Hepatocyte (in vitro differentiated cells): ENCODE measurements around the gene ATAT1. TPM values are rescaled to one million over a fixed set of nuclear protein-coding genes. Genes with fewer than 3 reads are reported as not detected.
"Not testable (repeated sequence)": the region's sequence is repeated elsewhere in the genome, so short reads cannot be mapped to it uniquely, and the experiment has no call there.

Experiments
- DNase-seq: peaks from one replicate; pipeline ENCODE4 v3.0.0-alpha.2; 2016; ENCODE audit warnings: low spot score
- H2AFZ ChIP-seq: fragments of 200-600 bp; sonication (generic); 2 replicates; pipeline ENCODE4 v1.6.0; 2016; ENCODE audit warnings: antibody characterized with exemption, mild to moderate bottlenecking
- H3K27ac ChIP-seq: fragments of 200-600 bp; sonication (generic); 2 replicates; pipeline ENCODE4 v1.5.1; 2016; ENCODE audit warnings: mild to moderate bottlenecking
- H3K27me3 ChIP-seq: fragments of 200-600 bp; sonication (generic); 2 replicates; pipeline ENCODE4 v1.6.1; 2016
- H3K36me3 ChIP-seq: fragments of 200-600 bp; sonication (generic); replicated peaks from 2 replicates; pipeline ENCODE4 v1.5.1; 2016; ENCODE audit warnings: low read depth; ENCODE audit not compliant: insufficient read depth
- H3K4me1 ChIP-seq: fragments of 200-600 bp; sonication (generic); 2 replicates; pipeline ENCODE4 v1.5.1; 2016; ENCODE audit warnings: mild to moderate bottlenecking, moderate library complexity; ENCODE audit not compliant: insufficient read depth
- H3K4me2 ChIP-seq: fragments of 200-600 bp; sonication (generic); 2 replicates; pipeline ENCODE4 v1.6.0; 2016
- H3K4me3 ChIP-seq: fragments of 200-600 bp; sonication (generic); 2 replicates; pipeline ENCODE4 v1.5.1; 2016; ENCODE audit warnings: mild to moderate bottlenecking
- H3K79me2 ChIP-seq: fragments of 200-600 bp; sonication (generic); 2 replicates; pipeline ENCODE4 v1.6.0; 2017; ENCODE audit warnings: mild to moderate bottlenecking
- H3K9me2 ChIP-seq: fragments of 200-600 bp; sonication (generic); replicated peaks from 2 replicates; pipeline ENCODE4 v1.6.0; 2017; ENCODE audit warnings: mild to moderate bottlenecking; ENCODE audit not compliant: insufficient read depth
- H3K9me3 ChIP-seq: fragments of 200-600 bp; sonication (generic); 2 replicates; pipeline ENCODE4 v1.5.1; 2016; ENCODE audit warnings: low read depth, mild to moderate bottlenecking
- H4K20me1 ChIP-seq: fragments of 200-600 bp; sonication (generic); 2 replicates; pipeline ENCODE4 v1.6.0; 2016; ENCODE audit warnings: mild to moderate bottlenecking; ENCODE audit not compliant: insufficient read depth, poor library complexity, severe bottlenecking
- CTCF ChIP-seq: fragments of 200-600 bp; sonication (generic); IDR thresholded peaks from 2 replicates; pipeline ENCODE4 v1.5.1; 2016; ENCODE audit warnings: antibody characterized with exemption, mild to moderate bottlenecking; ENCODE audit not compliant: poor library complexity
- EZH2 ChIP-seq: fragments of 200-600 bp; sonication (generic); IDR thresholded peaks from 2 replicates; pipeline ENCODE4 v1.6.1; 2016; ENCODE audit warnings: antibody characterized with exemption, mild to moderate bottlenecking, borderline replicate concordance
- EZH2phosphoT487 ChIP-seq: fragments of 200-600 bp; sonication (generic); IDR thresholded peaks from one replicate; pipeline ENCODE4 v1.6.1; 2018; ENCODE audit warnings: antibody characterized with exemption, mild to moderate bottlenecking, low read depth, moderate library complexity; ENCODE audit not compliant: unreplicated experiment, severe bottlenecking
- WGBS: methylation state at CpG from one replicate; pipeline ENCODE4 v1.1.6; 2016; ENCODE audit warnings: low lambda C conversion rate; ENCODE audit errors: missing lambda C conversion rate; 5-methylcytosine and 5-hydroxymethylcytosine counted together
- polyA plus RNA-seq: library from polyadenylated mRNA; unstranded; fragments of >200 nt; fragmentation: Nextera tagmentation; extraction: Ambion mirVana; gene quantifications from 2 replicates; pipeline ENCODE4 v1.2.1, GENCODE V29; 2016
- total RNA-seq: library from RNA; depleted of rRNA; stranded (reverse); fragments of >200 nt; gene quantifications from 2 replicates; pipeline ENCODE4 v1.2.3, GENCODE V29; 2014

The ATAT1 gene
- total and polyA plus RNA-seq, 2 experiments from 2014 or later, result 7.0 to 18.3 TPM

GRCh38 chr6:30592287-30592686 lies 34.4 kb upstream of the ATAT1 start:
- Histone ChIP-seq H3K9me2 (no peaks in the 10 kb centered on the region), H3K27me3 (no peaks in the 10 kb centered on the region), H4K20me1 (no peaks in the 10 kb centered on the region), H3K4me1 (no peaks in the 10 kb centered on the region), H3K36me3 (no peaks in the 10 kb centered on the region), H2AFZ (no peak overlapping the region), H3K9me3 (no peaks in the 10 kb centered on the region), H3K27ac (no peak overlapping the region), H3K79me2 (peaks cover 9% of the 10 kb centered on the region), H3K4me3 (no peak overlapping the region), H3K4me2 (no peak overlapping the region)
- WGBS, result 100% methylated on average over 1 of the region's 1 CpG
- no peak for DNase-seq
- TF ChIP-seq EZH2 (no peak), CTCF (no peak), EZH2phosphoT487 (no peak)

DNA sequence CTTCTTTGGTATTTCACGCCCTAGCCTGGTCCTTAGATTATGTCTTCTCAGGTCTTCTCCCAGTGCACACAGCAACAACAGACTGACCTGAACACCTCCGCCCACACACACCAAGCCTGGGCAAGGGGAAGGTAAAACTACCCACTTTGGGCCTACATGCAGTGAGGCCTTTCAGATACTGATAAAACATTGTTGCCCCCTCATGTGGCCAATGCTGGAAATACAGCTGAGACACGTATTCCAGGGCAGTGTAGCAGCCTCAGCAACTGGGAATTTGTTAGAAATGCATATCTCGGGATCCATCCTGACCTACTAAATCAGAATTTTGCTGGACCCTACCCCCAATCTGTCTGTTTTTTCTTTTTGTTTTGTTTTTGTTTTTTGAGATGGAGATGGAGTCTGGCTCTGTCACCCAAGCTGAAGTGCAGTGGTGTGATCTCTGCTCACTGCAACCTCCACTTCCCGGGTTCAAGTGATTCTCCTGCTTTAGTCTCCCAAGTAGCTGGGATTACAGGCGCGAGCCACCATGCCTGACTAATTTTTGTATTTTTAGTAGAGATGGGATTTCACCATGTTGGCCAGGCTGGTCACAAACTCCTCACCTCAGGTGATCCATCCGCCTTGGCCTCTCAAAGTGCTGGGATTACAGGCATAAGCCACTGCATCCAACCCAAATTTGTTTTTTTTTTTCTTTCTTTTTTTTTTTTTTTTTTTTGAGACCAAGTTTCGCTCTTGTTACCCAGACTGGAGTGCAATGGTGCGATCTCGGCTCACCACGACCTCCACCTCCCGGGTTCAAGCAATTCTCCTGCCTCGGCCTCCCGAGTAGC lies 29.1 kb upstream of the ATAT1 start:
- peak; percentile 85 for DNase-seq
- peak overlapping the region; percentile 8 for H3K27ac ChIP-seq
- not testable (repeated sequence) for H3K9me2 ChIP-seq, H3K4me3 ChIP-seq, H3K9me3 ChIP-seq, H4K20me1 ChIP-seq, H3K4me2 ChIP-seq, H3K36me3 ChIP-seq, H3K4me1 ChIP-seq, H2AFZ ChIP-seq, H3K27me3 ChIP-seq, H3K79me2 ChIP-seq
- 83% methylated on average over 14 of the region's 15 CpGs for whole genome bisulfite sequencing
- TF ChIP-seq CTCF, result peak; percentile 65

DNA sequence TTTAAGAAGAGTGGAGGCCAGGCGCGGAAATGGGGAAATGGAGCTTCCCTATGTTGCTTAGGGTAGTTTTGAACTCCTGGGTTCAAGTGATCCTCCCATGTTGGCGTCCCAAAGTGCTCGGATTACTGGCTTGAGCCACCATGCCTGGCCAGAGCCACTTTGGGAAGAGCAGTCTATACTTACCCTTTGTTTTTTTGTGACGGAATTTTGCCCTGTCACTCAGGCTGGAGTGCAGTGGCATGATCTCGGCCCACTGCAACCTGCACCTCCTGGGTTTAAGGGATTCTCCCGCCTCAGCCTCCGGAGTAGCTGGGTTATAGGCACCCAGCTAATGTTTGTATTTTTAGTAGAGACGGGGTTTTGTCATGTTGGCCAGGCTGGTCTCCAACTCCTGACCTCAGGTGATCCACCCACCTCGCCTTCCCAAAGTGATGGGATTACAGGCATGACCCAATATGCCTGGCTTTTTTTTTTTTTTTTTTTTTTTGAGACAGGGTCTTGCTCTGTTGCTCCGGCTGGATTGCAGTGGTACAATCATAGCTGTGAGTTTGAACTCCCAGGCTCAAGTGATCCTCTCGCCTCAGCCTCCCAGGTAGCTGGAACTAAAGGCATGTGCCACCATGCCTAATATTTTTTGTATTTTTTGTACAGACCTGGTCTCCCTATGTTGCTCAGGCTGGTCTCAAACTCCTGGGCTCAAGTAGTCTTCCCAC lies 27.6 kb upstream of the ATAT1 start:
- no peak overlapping the region for H2AFZ ChIP-seq
- no peak overlapping the region for H3K4me3 ChIP-seq
- no peaks in the 10 kb centered on the region for H3K4me1 ChIP-seq
- DNase-seq, result no peak
- H3K9me3 ChIP-seq, result no peaks in the 10 kb centered on the region
- H3K27ac ChIP-seq, result no peak overlapping the region
- WGBS, result 94% methylated on average over 12 of the region's 12 CpGs
- H3K4me2 ChIP-seq, result no peak overlapping the region
- no peaks in the 10 kb centered on the region for H3K79me2 ChIP-seq
- no peaks in the 10 kb centered on the region for H3K27me3 ChIP-seq
- no peaks in the 10 kb centered on the region for H3K36me3 ChIP-seq
- H4K20me1 ChIP-seq, result peaks cover 11% of the 10 kb centered on the region
- TF ChIP-seq CTCF, result no peak
- no peaks in the 10 kb centered on the region for H3K9me2 ChIP-seq
